Hepatocyte (in vitro differentiated cells): ENCODE results near the gene TULP4. TPM values are rescaled to one million over a fixed set of nuclear protein-coding genes. Genes with fewer than 3 reads are reported as not detected.

Experiments
- DNase-seq: peaks from one replicate; pipeline ENCODE4 v3.0.0-alpha.2; 2016; ENCODE audit warnings: low spot score
- H2AFZ ChIP-seq: fragments of 200-600 bp; sonication (generic); 2 replicates; pipeline ENCODE4 v1.6.0; 2016; ENCODE audit warnings: antibody characterized with exemption, mild to moderate bottlenecking
- H3K27ac ChIP-seq: fragments of 200-600 bp; sonication (generic); 2 replicates; pipeline ENCODE4 v1.5.1; 2016; ENCODE audit warnings: mild to moderate bottlenecking
- H3K27me3 ChIP-seq: fragments of 200-600 bp; sonication (generic); 2 replicates; pipeline ENCODE4 v1.6.1; 2016
- H3K36me3 ChIP-seq: fragments of 200-600 bp; sonication (generic); replicated peaks from 2 replicates; pipeline ENCODE4 v1.5.1; 2016; ENCODE audit warnings: low read depth; ENCODE audit not compliant: insufficient read depth
- H3K4me1 ChIP-seq: fragments of 200-600 bp; sonication (generic); 2 replicates; pipeline ENCODE4 v1.5.1; 2016; ENCODE audit warnings: mild to moderate bottlenecking, moderate library complexity; ENCODE audit not compliant: insufficient read depth
- H3K4me2 ChIP-seq: fragments of 200-600 bp; sonication (generic); 2 replicates; pipeline ENCODE4 v1.6.0; 2016
- H3K4me3 ChIP-seq: fragments of 200-600 bp; sonication (generic); 2 replicates; pipeline ENCODE4 v1.5.1; 2016; ENCODE audit warnings: mild to moderate bottlenecking
- H3K79me2 ChIP-seq: fragments of 200-600 bp; sonication (generic); 2 replicates; pipeline ENCODE4 v1.6.0; 2017; ENCODE audit warnings: mild to moderate bottlenecking
- H3K9me2 ChIP-seq: fragments of 200-600 bp; sonication (generic); replicated peaks from 2 replicates; pipeline ENCODE4 v1.6.0; 2017; ENCODE audit warnings: mild to moderate bottlenecking; ENCODE audit not compliant: insufficient read depth
- H3K9me3 ChIP-seq: fragments of 200-600 bp; sonication (generic); 2 replicates; pipeline ENCODE4 v1.5.1; 2016; ENCODE audit warnings: low read depth, mild to moderate bottlenecking
- H4K20me1 ChIP-seq: fragments of 200-600 bp; sonication (generic); 2 replicates; pipeline ENCODE4 v1.6.0; 2016; ENCODE audit warnings: mild to moderate bottlenecking; ENCODE audit not compliant: insufficient read depth, poor library complexity, severe bottlenecking
- CTCF ChIP-seq: fragments of 200-600 bp; sonication (generic); IDR thresholded peaks from 2 replicates; pipeline ENCODE4 v1.5.1; 2016; ENCODE audit warnings: antibody characterized with exemption, mild to moderate bottlenecking; ENCODE audit not compliant: poor library complexity
- EZH2 ChIP-seq: fragments of 200-600 bp; sonication (generic); IDR thresholded peaks from 2 replicates; pipeline ENCODE4 v1.6.1; 2016; ENCODE audit warnings: antibody characterized with exemption, mild to moderate bottlenecking, borderline replicate concordance
- EZH2phosphoT487 ChIP-seq: fragments of 200-600 bp; sonication (generic); IDR thresholded peaks from one replicate; pipeline ENCODE4 v1.6.1; 2018; ENCODE audit warnings: antibody characterized with exemption, mild to moderate bottlenecking, low read depth, moderate library complexity; ENCODE audit not compliant: unreplicated experiment, severe bottlenecking
- WGBS: methylation state at CpG from one replicate; pipeline ENCODE4 v1.1.6; 2016; ENCODE audit warnings: low lambda C conversion rate; ENCODE audit errors: missing lambda C conversion rate; 5-methylcytosine and 5-hydroxymethylcytosine counted together
- polyA plus RNA-seq: library from polyadenylated mRNA; unstranded; fragments of >200 nt; fragmentation: Nextera tagmentation; extraction: Ambion mirVana; gene quantifications from 2 replicates; pipeline ENCODE4 v1.2.1, GENCODE V29; 2016
- total RNA-seq: library from RNA; depleted of rRNA; stranded (reverse); fragments of >200 nt; gene quantifications from 2 replicates; pipeline ENCODE4 v1.2.3, GENCODE V29; 2014

Gene TULP4
- total and polyA plus RNA-seq, 2 experiments from 2014 or later = 30.1 to 129 TPM

DNA sequence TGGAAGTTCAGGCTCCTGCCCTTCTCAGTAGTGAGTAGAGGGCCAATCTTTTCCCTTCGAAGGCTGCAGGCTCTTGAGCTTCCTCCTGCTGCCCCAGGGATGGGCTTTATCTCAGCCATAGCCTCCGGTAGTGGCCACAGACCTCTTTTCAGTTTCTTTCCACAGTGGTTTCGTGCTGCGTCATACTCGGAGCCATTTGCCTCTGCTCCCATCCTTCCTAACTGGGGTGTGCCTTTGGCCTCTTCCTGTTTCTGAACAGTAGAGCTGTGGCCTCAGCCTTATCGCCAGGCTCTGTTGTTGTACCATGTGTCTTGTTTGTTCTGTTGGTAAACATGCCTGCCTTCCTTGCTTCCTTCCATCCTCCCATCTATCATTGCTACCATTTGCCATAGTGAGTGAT is 54.1 kb downstream of the TULP4 start:
- Histone ChIP-seq H3K9me2 (no peaks in the 10 kb centered on the region), H2AFZ (no peak overlapping the region), H3K79me2 (peaks cover 36% of the 10 kb centered on the region), H3K9me3 (no peaks in the 10 kb centered on the region), H3K27me3 (no peaks in the 10 kb centered on the region), H3K4me1 (no peaks in the 10 kb centered on the region), H4K20me1 (no peaks in the 10 kb centered on the region), H3K36me3 (no peaks in the 10 kb centered on the region), H3K27ac (no peak overlapping the region), H3K4me3 (no peak overlapping the region), H3K4me2 (no peak overlapping the region)
- no peak for DNase-seq
- TF ChIP-seq EZH2phosphoT487 = no peak
- whole genome bisulfite sequencing = 99% methylated on average over 6 of the region's 6 CpGs

DNA sequence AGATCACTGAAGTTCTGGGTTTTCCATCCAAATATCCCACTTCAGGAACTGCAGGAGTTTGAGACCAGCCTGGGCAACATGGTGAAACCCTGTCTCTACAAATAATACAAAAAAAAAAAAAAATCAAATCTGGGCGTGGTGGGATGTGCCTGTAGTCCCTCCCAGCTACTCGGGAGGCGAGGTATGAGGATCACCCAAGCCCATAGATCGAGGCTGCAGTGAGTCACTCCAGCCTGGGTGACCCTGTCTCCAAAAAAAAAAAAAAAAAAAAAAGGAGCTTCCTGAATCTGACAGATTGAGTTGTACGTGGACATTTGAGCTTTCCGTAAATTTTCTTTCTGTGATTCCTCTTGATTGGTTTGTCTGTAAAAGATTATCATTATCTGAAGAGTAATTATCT is 55.6 kb downstream of the TULP4 start:
- H3K36me3 ChIP-seq = no peaks in the 10 kb centered on the region
- no peak overlapping the region for H3K4me3 ChIP-seq
- 84% methylated on average over 6 of the region's 6 CpGs for WGBS
- no peaks in the 10 kb centered on the region for H3K4me1 ChIP-seq
- no peak overlapping the region for H3K4me2 ChIP-seq
- DNase-seq = no peak
- no peak overlapping the region for H3K27ac ChIP-seq
- no peaks in the 10 kb centered on the region for H3K27me3 ChIP-seq
- TF ChIP-seq EZH2phosphoT487 = no peak
- no peak for TF ChIP-seq CTCF
- TF ChIP-seq EZH2 = no peak
- H3K79me2 ChIP-seq = peaks cover 30% of the 10 kb centered on the region
- no peaks in the 10 kb centered on the region for H3K9me3 ChIP-seq
- H4K20me1 ChIP-seq = no peaks in the 10 kb centered on the region
- H3K9me2 ChIP-seq = no peaks in the 10 kb centered on the region
- H2AFZ ChIP-seq = no peak overlapping the region

GRCh38 chr6:158369241-158369640 is 57.0 kb downstream of the TULP4 start:
- no peak for TF ChIP-seq EZH2
- no peak for TF ChIP-seq CTCF
- no peak for TF ChIP-seq EZH2phosphoT487
- Histone ChIP-seq H2AFZ (no peak overlapping the region), H3K27me3 (no peaks in the 10 kb centered on the region), H3K79me2 (peaks cover 33% of the 10 kb centered on the region), H3K4me1 (no peaks in the 10 kb centered on the region), H3K36me3 (no peaks in the 10 kb centered on the region), H4K20me1 (no peaks in the 10 kb centered on the region), H3K4me2 (no peak overlapping the region), H3K9me3 (no peaks in the 10 kb centered on the region), H3K27ac (no peak overlapping the region), H3K9me2 (no peaks in the 10 kb centered on the region), H3K4me3 (no peak overlapping the region)
- no peak for DNase-seq
- WGBS = 92% methylated on average over 4 of the region's 4 CpGs

DNA sequence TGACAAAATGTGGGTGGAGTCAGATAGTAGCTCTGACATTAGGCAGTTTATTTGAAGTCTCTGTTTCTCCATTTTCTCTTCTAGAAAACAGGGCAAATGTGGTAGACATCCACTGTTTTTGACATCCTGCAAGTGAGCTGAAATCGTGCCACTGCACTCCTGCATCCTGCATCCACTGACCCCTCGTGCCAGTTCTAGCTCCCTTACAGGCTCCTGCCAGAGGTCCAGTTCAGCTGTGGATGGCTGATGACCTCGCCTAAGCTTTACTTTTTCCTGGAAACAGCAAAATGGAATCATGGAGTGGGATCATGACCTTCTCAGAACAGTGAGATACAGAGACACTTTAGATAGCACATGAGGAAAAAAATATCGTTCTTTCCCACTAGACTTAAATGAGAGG is 58.5 kb downstream of the TULP4 start:
- WGBS = 92% methylated on average over 4 of the region's 4 CpGs

More for the DNA sequence above, 58.5 kb downstream of the TULP4 start:
- Histone ChIP-seq H3K4me3 (no peak overlapping the region), H3K27ac (no peak overlapping the region), H4K20me1 (no peaks in the 10 kb centered on the region), H3K4me2 (no peak overlapping the region), H3K36me3 (no peaks in the 10 kb centered on the region), H3K9me3 (no peaks in the 10 kb centered on the region), H3K79me2 (peaks cover 35% of the 10 kb centered on the region), H3K9me2 (no peaks in the 10 kb centered on the region), H2AFZ (no peak overlapping the region), H3K4me1 (no peaks in the 10 kb centered on the region), H3K27me3 (no peaks in the 10 kb centered on the region)
- no peak for TF ChIP-seq EZH2
- DNase-seq = no peak
